Activated effector memory CD4-positive, alpha-beta T cell treated with Interleukin-2 at 50 U/mL for 16 hours (primary cell): ENCODE data around the gene PCGF1.
"Not testable (repeated sequence)": the region's sequence is repeated elsewhere in the genome, so short reads cannot be mapped to it uniquely, and the experiment has no call there.

Source experiments
- DNase-seq: peaks from one replicate; pipeline ENCODE4 v3.0.0-alpha.2; 2020

PCGF1 gene

GRCh38 chr2:74471332-74472065 lies 36.0 kb downstream of the PCGF1 start:
- DNase-seq: no peak

- not testable (repeated sequence) for DNase-seq
These were observed 36.8 kb downstream of the PCGF1 start for GRCh38 chr2:74470742-74471141.

- no peak for DNase-seq
These were observed 43.1 kb downstream of the PCGF1 start for GRCh38 chr2:74464406-74464805.

- DNase-seq: no peak
These were observed 44.7 kb downstream of the PCGF1 start for GRCh38 chr2:74462786-74463105.

- DNase-seq: no peak
These were observed 45.3 kb downstream of the PCGF1 start for GRCh38 chr2:74462054-74462785.

GRCh38 chr2:74461187-74462053 lies 46.1 kb downstream of the PCGF1 start:
- no peak for DNase-seq

- DNase-seq: not testable (repeated sequence)
These were observed 47.3 kb downstream of the PCGF1 start for GRCh38 chr2:74460187-74460586.

GRCh38 chr2:74459503-74460118 lies 47.9 kb downstream of the PCGF1 start:
- not testable (repeated sequence) for DNase-seq

GRCh38 chr2:74458938-74459363 lies 48.5 kb downstream of the PCGF1 start:
- DNase-seq: no peak

- DNase-seq: peak; percentile 99
These were observed 49.2 kb downstream of the PCGF1 start, which contains the start of gene WBP1 for GRCh38 chr2:74458132-74458937. Gene WBP1 (plus strand): TSS chr2:74458438. CDS start chr2:74458603, 165 bp downstream.

GRCh38 chr2:74457549-74458131 lies 49.9 kb downstream of the PCGF1 start:
- DNase-seq: peak; percentile 76

- no peak for DNase-seq
These were observed 50.4 kb downstream of the PCGF1 start for GRCh38 chr2:74457129-74457548.
